Glomerular endothelial cell (primary cell): Measurements from ENCODE around the gene SEMA3G. TPM values are rescaled to one million over a fixed set of nuclear protein-coding genes. Genes with fewer than 3 reads are reported as not detected.

Experiments
- DNase-seq: peaks from one replicate; pipeline ENCODE4 v3.0.0-alpha.2; 2011; ENCODE audit warnings: low read depth, low spot score; ENCODE audit errors: extremely low read depth
- total RNA-seq: library from RNA; depleted of rRNA; stranded (reverse); fragments of >200 nt; gene quantifications from 2 replicates; pipeline ENCODE4 v1.2.3, GENCODE V29; 2015

Gene SEMA3G
- 4.9 and 61.3 TPM in 2 replicates for total RNA-seq

GRCh38 chr3:52444860-52445793, at the start of gene SEMA3G:
Gene SEMA3G (minus strand): TSS chr3:52445103. CDS start chr3:52445027, 76 bp downstream.
- no peak for DNase-seq

DNA sequence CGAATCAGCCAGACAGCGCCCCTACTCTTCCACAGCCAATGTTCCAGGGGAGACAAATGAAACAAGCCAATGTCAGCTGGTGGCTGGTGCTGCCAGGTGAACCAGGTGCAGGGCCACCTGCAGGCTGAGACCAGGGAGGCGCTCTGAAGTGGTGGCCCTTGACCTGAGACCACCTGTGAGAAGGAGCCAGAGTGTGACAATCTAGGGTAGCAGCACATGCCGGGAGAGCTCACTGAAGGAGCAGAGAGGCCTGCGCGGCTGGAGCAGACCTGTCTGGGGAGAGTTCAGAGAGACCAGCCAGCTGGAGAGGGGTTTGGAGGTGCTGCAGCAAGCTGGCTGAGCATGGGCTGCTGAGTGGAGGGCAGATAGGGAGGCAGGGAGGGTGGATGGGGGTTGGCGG, 49.5 kb upstream of the SEMA3G start:
- DNase-seq, result no peak

DNA sequence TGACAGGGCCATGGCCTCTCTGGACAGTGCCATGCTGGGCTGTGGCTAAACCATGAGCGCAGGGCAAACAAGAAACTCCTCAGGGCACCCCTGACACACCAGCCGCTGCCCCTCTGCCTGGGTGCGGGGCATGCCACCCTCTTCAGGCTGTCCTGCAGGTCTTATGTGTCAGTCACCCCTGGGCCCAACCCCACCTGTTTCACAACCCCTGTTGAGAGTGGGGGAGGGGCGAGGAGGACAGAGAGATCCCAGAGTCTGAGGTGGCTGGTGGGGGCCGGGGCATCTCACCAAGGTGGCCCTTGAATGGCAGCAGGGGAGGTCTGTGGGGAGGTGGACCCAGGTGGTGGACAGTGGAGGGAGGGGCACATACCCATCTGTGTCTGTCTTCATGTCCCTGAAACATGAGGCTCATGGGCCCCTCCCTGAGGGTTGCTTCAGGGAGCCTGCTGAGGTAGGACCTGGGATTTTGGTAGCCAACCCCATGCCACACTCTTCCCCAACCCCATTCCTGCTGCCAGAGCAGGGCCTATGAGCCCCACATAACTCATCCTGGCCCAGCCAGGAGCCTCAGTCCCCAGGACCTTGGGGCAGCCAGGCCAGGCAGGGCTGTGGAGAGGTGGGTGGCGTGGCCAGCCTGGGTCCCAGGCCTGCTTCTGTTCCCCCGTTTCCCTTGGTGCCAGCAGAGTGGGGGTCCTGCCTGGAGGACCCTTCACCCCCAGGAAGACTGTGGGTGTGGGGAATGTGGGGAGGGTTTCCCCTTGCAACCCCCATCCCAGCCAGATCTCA, 48.5 kb upstream of the SEMA3G start:
- no peak for DNase-seq

DNA sequence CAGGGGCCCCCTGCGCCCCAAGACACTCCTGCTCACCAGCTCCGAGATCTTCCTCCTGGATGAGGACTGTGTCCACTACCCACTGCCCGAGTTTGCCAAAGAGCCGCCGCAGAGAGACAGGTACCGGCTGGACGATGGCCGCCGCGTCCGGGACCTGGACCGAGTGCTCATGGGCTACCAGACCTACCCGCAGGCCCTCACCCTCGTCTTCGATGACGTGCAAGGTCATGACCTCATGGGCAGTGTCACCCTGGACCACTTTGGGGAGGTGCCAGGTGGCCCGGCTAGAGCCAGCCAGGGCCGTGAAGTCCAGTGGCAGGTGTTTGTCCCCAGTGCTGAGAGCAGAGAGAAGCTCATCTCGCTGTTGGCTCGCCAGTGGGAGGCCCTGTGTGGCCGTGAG, 47.2 kb upstream of the SEMA3G start:
- no peak for DNase-seq

- no peak for DNase-seq
Measured at GRCh38 chr3:52490939-52491526, 46.1 kb upstream of the SEMA3G start.

GRCh38 chr3:52490035-52490938, 45.4 kb upstream of the SEMA3G start:
- DNase-seq, result no peak

GRCh38 chr3:52489453-52489852, 44.5 kb upstream of the SEMA3G start:
- no peak for DNase-seq

DNA sequence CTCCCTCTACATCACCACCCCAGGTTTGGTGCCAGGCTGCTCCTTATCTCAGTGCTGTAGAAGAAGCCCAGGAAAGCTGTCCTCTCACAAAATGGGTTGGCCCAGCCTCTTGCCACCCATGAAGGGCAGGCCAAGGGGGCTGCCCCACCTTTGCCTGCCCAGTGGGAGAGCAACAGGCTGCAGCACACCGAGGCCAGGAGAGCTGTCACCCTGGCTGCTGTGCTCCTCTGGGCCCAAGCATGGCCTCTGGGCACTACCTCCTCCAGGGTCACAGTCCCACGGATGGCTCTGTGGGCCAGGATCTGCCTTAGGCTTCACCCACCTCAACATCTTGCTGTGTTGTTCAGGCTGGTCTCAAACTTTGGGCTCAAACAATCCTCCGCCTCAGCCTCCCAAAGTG, 43.8 kb upstream of the SEMA3G start:
- no peak for DNase-seq

DNA sequence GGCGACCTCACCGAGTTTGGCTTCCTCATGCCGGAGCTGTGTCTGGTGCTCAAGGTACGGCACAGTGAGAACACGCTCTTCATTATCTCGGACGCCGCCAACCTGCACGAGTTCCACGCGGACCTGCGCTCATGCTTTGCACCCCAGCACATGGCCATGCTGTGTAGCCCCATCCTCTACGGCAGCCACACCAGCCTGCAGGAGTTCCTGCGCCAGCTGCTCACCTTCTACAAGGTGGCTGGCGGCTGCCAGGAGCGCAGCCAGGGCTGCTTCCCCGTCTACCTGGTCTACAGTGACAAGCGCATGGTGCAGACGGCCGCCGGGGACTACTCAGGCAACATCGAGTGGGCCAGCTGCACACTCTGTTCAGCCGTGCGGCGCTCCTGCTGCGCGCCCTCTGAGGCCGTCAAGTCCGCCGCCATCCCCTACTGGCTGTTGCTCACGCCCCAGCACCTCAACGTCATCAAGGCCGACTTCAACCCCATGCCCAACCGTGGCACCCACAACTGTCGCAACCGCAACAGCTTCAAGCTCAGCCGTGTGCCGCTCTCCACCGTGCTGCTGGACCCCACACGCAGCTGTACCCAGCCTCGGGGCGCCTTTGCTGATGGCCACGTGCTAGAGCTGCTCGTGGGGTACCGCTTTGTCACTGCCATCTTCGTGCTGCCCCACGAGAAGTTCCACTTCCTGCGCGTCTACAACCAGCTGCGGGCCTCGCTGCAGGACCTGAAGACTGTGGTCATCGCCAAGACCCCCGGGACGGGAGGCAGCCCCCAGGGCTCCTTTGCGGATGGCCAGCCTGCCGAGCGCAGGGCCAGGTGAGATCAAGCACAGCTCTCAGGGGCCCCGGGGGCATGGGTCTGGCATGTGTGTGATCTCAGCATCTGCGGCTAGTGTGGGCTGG, 43.1 kb upstream of the SEMA3G start:
- DNase-seq, result no peak

DNA sequence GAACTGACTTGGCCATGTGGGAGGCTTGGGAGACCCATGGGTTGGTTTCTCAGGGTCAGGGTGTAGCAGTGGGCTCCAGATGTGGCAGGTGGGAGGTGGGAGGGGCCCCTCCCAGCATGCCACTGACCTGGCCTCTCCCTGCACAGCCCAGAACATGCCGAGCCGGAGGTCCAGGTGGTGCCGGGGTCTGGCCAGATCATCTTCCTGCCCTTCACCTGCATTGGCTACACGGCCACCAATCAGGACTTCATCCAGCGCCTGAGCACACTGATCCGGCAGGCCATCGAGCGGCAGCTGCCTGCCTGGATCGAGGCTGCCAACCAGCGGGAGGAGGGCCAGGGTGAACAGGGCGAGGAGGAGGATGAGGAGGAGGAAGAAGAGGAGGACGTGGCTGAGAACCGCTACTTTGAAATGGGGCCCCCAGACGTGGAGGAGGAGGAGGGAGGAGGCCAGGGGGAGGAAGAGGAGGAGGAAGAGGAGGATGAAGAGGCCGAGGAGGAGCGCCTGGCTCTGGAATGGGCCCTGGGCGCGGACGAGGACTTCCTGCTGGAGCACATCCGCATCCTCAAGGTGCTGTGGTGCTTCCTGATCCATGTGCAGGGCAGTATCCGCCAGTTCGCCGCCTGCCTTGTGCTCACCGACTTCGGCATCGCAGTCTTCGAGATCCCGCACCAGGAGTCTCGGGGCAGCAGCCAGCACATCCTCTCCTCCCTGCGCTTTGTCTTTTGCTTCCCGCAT, 42.3 kb upstream of the SEMA3G start:
- DNase-seq, result no peak

GRCh38 chr3:52484680-52485461, 40.0 kb upstream of the SEMA3G start:
- DNase-seq, result no peak

DNA sequence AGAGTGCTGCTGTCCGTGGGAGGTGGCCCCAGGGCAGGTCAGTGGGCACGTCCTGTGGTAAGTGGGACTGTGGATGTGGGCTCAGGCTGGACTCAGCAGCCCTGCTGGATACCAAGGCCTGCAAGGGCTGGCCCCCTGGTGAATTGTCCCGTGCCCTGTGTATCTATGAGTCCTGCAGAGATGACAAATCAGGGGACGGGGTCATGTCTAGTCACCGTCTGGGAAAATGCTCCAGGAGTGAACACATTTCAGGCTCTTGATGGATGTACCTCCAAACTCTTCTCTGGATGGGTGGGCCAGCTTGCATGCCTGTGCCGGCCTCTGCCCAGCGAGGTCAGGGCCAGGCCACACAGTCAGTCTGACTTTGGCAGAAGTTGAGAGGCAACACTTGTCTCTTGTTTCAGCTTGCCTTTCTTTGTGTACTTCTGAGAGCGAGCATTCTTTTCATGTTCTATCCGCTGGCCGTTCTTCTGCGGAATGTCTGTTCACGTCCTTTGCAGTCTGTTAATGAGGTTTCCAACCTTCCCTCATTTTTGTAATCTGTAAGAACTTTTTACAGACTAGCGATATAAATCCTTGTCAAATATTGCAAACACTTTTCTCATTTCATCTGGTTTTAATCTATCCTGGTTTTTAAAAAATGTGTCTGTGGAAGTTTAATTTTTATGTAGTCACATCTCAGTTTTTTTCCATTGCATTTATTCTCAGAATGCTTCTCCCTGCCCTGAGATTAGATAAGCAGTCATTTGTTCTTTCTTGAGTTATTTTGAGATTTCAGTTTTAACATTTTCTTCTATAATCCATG, 38.9 kb upstream of the SEMA3G start:
- no peak for DNase-seq

DNA sequence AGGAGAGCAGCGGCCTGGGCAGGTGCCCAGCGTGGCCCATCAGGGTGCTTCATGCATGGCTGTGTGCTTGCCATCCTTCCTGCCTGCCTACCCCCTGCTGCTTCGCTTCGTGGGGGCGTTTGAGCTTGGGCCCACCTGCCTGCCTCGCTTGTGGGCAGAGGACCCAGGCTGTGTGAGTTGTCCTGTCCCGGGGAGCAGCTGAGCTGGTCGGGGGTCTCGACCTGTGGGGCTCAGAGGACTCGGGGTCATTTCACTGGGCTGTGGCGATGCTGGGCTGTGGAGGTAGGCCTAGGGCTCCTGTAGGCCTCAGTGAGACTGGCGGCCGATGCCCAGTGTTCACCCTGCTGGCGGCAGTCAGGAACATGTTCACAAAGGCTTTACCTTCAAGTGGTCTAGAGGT, 38.2 kb upstream of the SEMA3G start:
- no peak for DNase-seq

GRCh38 chr3:52481819-52482521, 37.1 kb upstream of the SEMA3G start:
- no peak for DNase-seq

- no peak for DNase-seq
Measured at GRCh38 chr3:52480768-52481715, 36.1 kb upstream of the SEMA3G start.
